Measurements from ENCODE around the gene ZFYVE21.

GRCh38 chr14:103703433-103704385 is 11.9 kb upstream of the ZFYVE21 start:
- TF ChIP-seq POLR2AphosphoS5 (IDR thresholded peaks at IDR 0.05) (no peak), POLR2A (IDR thresholded peaks at IDR 0.05) (no peak), CTCF (IDR thresholded peaks at IDR 0.05) (no peak)
